ENCODE data around the gene PLXNB3. TPM values are rescaled to one million over a fixed set of nuclear protein-coding genes. Genes with fewer than 3 reads are reported as not detected.

The PLXNB3 gene
- total RNA-seq, 1 experiment from 2014 or later: 2.3 TPM

DNA sequence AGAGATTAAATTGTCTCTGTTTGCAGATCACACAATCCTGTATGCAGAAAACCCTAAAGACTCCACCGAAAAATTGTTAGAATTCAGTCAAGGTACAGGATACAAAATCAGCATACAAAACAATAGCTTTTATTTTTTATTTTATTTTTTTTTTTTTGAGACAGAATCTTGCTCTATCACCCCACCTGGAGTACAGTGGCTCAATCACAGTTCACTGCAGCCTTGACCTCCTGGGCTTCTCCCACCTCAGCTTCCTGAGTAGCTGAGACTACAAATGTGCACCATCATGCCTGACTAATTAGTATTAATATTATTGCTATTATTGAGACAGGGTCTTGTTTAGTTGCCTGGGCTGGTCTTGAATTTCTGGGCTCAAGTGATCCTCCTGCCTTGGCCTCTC, 8.9 kb upstream of the PLXNB3 start:
- DNase-seq (ENCODE audit: low read depth): no peak

DNA sequence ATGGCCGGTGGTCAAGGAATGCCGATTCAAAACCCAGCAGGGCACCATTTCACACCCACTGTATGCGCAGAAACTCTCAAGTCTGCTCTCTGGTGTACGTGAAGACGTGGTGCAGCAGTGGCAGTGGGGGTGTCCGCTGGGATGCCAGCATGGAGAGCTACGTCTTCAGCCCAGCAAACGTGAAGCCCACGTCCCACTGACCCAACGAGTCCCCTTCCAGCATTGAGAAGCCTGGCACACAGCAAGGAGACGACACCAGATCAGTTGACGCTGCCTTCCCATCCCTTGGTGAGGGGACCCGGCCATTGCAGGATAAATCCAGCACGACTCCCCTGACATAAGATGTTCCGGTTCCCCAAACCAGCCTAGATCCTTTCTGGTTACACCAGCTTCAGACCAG, 2.2 kb upstream of the PLXNB3 start:
- DNase-seq (ENCODE audit: low read depth): no peak

DNA sequence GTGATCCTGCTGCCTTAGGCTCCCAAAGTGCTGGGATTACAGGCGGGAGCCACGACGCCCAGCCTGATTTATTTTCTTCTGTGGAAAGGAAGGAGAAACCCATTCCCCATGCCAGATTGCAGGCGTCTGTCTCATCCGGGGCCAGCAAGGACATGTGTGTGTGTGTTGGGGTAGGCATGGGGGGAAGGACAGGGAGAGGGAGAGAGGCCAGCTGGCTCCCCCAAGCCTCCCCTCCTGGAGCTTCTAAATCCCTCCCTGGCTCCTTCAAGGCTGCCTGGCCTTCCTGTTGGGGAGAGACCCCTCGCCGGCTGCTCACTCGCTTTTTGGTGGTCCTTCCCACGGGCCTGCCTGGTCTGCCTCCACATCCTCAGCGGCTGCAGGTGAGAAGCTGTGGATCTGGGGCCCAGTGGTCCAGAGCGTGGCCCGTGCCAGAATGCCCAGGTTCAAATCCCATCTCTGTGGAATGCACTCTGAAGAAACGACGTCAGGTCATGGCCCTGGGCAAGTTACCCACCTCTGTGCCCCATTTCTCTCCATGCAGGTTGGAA, 1.3 kb upstream of the PLXNB3 start:
- DNase-seq (ENCODE audit: low read depth): no peak

DNA sequence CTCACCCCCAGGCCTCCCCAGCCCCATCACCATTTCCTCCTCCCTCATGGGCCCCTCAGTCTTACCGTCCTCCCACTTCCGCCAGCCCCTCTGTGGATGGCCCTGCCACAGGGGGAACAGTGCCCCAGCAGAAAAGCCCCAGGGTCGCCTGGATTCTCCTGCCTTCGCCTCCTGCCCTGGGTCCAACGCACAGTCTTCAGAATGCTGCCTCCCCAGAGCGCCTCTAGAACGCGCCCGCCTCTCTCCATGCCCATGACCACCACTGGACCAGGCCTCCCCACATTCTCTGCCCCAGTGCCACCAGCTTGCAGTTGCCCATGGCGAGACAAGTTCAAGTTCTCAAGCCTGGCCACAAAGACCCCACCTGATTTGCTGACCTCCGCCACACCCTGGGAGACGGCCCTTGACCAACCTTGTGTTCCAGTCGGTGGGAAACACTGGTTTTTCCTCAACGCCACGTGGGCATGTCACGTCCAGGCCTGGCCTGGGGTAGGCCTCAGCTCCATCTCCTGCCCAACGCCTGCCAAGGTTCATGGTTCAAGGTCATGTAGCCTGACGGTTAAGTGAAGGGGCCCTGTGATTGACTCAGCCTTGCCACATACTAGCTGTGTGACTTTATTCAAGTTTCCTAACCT, 634 bp upstream of the PLXNB3 start:
- DNase-seq (ENCODE audit: low read depth): no peak

DNA sequence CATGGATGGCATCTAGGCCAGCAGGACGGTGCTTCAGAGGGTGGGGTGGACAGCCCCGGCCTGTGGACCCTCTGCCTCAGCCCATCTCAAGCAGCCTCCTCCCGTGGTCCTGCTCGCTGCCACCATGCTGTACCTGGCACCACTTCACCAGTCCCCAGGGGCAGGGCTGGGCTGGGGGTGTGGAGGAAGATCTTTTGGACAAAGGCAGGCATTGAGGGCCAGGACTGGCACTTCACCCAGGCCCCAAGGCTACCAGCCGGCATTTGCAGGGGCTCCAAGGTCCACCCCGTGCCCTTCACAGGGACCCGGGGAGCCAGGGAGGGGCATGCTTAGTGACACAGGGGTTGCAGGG, 713 bp downstream of the PLXNB3 start:
- no peak for DNase-seq (ENCODE audit: low read depth)

DNA sequence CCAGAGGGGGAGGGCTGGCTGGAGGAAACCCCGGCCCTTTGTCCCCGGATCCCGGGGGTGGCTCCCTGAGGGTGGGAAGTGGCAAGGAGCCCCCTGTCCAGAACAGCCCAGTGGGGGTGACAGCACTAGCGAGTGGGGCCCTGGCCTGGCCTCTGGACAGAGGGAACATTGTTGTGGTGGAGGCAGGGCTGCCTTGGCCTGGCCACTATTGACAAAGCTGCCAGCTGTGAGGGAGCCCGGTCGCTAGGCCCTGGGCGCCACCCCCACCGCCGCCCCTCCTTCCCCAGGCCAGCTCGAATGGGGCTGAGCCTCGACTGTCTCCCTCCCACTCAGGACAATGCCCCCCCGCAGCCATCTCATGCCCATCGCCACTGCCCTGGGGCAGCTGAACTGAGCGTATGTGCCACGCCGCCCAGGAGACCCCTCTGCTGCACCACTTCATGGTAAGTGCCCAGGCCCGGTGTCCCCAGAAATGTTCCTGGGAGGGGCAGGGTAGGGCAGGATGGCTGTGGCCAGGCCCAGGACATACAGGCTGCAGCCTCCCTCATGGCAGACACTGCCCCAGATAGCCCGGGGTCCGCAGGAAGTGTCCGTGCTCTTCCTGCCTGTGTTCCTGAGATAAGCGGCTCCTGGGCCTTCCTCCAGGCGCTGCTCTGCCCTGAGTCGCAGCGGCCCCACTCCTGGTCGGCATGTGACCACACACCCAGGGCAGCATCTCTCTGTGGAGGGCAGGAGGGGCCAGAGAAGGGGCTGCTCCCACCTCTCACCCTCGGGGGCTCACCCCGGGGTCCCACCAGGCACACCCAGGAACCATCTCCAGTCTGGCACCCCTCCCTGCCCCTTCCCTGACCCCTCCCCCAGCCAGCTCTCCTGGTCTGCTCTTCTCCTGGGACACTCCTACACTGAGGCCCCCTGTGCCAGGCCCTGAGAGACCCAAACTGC, 1.4 kb downstream of the PLXNB3 start:
- DNase-seq (ENCODE audit: low read depth): peak; percentile 23

DNA sequence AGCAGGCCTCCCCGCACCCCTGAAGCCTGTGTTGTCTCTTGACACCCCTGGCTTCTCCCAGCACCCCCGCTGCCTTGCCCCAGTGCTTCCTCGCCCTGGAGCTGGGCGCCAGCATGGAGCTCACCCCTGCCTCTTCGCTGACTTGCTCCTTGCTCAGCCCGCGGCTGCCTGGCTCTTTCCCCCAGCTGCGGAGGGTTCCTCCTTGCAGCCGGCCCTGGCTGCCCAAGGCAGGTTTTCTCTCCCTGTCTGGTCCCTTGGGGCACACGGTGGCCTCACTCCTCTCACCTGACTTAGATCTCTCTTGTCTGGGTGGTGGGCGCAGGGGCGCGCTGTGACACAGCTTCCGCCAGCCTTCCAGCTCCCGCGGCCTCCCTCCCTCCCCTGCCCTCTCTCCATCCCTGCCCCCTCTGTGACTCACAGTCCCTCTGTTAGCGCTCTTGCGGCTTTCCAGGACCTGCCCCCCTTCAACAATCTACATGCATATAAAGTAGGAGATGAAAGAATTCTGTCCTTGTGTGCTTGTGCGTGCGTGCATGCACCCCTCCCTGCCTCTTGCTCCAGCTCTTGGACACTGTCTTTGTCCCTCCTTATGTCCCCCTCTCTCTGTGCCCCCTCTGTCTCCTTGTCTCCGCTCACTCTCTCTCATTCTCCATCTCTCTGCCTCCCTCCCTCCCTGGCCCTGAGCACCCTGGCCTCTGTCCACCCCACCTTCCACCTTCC, 2.2 kb downstream of the PLXNB3 start:
- DNase-seq (ENCODE audit: low read depth): peak; percentile 77

DNA sequence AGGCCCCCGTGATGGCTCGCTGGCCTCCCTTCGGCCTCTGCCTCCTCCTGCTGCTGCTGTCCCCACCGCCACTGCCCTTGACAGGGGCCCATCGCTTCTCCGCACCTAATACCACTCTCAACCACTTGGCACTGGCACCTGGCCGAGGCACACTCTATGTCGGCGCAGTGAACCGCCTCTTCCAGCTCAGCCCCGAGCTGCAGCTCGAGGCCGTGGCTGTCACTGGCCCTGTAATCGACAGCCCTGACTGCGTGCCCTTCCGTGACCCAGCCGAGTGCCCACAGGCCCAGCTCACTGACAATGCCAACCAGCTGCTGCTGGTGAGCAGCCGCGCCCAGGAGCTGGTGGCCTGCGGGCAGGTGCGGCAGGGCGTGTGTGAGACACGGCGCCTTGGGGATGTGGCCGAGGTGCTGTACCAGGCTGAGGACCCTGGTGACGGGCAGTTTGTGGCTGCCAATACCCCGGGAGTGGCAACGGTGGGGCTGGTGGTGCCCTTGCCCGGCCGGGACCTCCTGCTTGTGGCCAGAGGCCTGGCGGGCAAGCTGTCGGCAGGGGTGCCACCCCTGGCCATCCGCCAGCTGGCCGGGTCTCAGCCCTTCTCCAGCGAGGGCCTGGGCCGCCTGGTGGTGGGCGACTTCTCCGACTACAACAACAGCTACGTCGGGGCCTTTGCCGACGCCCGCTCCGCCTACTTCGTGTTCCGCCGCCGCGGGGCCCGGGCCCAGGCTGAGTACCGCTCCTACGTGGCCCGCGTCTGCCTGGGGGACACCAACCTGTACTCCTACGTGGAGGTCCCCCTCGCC, 3.0 kb downstream of the PLXNB3 start:
- DNase-seq (ENCODE audit: low read depth): no peak

DNA sequence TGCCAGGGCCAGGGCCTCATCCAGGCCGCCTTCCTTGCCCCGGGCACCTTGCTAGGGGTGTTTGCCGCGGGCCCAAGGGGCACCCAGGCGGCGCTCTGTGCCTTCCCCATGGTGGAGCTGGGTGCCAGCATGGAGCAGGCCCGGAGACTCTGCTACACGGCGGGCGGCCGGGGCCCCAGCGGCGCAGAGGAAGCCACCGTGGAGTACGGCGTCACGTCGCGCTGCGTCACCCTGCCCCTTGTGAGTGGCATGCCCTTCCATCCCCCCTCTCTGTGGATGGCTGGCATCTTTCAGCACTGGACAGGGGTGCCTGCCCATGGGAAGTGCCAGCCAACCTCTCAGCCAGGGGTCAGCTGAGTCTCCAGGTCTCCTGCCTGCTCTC, 3.6 kb downstream of the PLXNB3 start:
- DNase-seq (ENCODE audit: low read depth): no peak

DNA sequence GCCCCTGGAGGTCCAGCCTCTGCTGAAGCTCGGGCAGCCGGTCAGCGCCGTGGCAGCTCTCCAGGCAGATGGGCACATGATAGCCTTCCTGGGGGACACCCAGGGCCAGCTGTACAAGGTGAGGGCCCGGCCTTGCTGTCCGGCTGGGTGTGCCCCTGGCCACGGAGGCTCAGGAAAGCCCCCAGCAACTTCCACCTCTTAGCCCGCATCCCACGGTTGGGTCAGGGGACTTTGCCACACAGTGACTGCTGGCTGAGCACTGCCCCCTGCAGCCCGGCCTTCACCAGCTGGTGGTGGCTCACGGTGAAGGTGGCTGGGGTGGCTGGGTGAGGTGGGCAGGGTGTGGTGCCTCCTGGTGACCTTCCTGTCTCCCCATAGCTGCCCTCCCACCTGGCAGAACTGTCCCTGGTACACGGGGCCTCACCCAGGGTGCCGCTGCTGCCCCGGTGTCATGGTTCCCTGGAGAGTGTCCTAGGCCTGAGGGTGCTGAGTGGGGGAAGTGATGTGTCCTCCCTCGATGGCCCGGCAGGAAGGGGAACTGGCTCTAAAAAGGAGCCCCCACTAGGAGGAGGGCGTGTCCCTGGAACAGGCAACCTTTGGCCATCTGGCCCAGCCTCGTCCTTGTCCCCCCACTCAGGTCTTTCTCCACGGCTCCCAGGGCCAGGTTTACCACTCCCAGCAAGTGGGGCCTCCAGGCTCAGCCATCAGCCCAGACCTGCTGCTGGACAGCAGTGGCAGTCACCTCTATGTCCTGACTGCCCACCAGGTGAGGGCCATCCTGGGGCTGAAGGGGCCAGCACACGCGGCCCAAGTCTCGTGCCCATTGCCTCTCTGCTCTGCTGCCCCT, 4.5 kb downstream of the PLXNB3 start:
- no peak for DNase-seq (ENCODE audit: low read depth)

DNA sequence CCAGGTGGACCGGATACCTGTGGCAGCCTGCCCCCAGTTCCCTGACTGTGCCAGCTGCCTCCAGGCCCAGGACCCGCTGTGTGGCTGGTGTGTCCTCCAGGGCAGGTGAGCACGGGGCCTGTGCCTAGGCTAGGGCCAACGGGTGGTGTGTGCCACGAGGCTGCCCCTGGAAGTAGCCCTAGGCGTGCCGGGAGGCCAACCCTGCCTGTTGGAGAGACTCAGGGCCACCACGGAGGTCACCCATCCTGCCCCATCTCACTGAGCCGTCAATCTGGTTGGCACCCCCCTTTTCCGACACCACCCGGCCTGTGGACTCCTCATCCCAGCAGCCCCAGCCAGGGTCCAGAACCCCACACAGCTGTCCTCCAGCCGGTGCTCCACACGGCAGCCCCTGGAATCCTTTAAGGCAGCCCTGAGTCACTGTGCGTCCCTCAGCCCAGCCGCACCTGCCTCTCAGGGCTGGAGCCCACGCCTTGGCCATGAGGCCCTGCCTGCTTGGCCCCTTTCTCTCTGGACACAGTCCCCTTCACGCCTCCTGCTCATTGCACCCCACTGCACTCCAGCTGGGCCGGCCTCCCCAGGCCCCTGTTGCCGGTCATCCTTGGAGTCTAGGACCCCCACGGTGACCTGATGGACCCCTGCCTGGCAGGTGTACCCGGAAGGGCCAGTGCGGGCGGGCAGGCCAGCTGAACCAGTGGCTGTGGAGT, 5.3 kb downstream of the PLXNB3 start:
- DNase-seq (ENCODE audit: low read depth): no peak

DNA sequence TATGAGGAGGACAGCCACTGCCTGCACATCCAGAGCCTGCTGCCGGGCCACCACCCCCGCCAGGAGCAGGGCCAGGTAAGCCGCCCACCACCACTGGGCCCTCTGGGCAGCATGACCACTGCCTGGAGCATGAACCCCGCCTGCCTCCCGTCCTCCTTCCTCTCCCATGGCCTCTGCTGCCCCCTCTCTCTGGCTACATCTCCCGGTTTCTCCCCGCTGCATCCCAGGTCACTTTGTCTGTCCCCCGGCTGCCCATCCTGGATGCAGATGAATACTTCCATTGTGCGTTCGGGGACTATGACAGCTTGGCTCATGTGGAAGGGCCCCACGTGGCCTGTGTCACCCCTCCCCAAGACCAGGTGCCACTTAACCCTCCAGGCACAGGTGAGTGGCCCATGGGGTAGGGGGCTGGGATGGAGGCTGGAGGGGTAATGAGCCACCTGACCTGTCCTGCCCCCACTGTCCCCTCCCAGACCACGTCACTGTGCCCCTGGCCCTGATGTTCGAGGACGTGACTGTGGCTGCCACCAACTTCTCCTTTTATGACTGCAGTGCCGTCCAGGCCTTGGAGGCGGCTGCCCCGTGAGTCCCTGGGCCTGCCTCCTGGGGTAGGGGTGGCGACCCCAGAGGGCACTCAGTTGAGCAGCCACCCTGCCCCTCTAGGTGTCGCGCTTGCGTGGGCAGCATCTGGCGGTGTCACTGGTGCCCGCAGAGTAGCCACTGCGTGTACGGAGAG, 6.0 kb downstream of the PLXNB3 start:
- no peak for DNase-seq (ENCODE audit: low read depth)

DNA sequence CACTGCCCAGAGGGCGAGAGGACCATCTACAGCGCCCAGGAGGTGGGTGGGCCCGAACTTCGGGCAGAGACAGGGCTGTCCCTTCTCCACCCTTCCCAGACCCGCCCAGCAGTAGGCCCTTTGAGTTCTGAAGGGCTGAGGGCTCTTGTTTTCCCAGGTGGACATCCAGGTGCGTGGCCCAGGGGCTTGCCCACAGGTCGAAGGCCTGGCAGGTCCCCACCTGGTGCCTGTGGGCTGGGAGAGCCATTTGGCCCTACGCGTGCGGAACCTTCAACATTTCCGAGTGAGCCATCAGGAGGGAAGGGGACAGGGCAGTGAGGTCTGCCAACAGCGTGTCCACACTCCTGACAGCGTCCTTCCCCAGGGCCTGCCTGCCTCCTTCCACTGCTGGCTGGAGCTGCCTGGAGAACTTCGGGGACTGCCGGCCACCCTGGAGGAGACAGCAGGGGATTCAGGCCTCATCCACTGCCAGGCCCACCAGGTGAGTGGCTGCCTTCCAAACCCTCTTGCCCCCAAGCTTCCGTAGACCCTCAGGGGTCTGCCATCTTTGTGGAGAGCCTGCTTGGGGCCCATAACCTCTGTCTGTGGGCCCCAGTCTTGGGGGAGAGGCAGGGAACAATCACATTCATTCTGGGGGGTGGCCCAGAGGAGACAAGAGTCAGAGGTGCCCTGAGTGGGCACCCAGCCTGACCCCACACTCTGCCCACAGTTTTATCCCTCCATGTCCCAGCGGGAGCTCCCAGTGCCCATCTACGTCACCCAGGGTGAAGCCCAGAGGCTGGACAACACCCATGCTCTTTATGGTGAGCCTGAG, 6.8 kb downstream of the PLXNB3 start:
- DNase-seq (ENCODE audit: low read depth): no peak

DNA sequence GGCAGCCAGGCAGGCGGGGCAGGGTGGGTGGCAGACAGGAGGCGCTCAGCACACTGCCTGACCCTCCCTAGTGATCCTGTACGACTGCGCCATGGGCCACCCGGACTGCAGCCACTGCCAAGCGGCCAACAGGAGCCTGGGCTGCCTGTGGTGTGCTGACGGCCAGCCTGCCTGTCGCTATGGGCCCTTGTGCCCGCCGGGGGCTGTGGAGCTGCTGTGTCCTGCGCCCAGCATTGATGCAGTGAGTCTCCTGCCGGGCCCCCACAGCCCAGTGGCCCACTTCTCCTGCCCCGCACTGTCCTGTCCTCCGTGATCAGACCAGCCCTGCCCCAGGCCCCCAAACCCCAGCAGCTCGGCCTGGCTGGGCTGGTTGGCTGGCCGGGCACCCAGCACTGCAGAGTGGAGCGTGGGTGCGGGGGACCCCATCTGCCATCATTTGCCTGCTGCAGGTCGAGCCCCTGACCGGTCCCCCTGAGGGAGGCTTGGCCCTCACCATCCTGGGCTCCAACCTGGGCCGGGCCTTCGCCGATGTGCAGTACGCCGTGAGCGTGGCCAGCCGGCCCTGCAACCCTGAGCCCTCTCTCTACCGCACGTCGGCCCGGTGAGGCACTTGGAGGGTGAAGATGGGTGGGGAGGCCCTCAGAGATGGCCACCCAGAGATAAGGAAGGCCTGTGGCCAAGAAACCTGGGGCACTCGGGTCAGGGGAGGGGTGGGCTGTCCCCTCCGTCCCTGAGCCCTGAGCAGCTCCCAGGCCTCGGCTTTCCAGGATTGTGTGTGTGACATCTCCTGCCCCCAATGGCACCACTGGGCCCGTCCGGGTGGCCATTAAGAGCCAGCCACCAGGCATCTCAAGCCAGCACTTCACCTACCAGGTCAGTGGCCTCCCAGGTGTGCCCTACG, 7.6 kb downstream of the PLXNB3 start:
- DNase-seq (ENCODE audit: low read depth): no peak

DNA sequence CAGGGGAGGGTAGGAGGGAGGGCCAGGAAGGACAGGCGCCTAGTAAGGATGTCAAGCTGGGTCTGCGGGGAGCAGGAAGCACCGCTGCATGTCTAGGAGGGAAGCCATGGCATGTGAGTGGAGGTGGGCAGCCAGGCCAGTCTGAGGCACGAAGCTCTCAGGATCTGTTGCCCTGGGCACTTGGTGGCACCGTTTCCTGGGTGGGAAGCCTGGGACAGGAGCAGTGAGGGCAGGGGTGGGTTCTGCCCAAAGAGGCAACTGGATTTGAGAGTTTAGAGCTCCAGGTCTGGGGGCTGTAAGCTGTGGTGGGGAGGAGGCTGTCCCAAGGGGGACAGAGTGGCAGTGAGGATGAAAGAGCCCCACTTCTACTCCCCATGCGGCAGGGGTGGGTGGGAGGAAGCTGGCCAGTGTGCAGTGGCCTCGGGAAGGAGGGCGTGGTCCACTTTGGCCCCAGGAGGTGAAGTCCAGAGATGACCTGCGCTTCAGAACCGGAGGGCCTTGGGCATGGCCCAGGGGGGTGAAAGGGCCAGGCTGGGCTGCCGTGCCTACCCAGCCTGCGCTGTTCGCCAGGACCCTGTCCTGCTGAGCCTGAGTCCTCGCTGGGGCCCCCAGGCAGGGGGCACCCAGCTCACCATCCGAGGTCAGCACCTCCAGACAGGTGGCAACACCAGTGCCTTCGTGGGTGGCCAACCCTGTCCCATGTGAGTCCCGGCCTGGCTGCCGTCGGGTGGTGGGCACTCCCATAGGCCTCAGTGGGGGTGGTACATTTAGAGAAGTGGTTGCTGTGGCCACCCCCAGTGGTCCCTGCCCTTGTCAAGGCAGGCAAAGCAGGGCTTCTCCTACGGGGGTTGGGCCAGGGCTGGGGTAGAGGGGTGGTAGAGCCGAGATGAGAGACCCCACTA, 8.5 kb downstream of the PLXNB3 start:
- no peak for DNase-seq (ENCODE audit: low read depth)

DNA sequence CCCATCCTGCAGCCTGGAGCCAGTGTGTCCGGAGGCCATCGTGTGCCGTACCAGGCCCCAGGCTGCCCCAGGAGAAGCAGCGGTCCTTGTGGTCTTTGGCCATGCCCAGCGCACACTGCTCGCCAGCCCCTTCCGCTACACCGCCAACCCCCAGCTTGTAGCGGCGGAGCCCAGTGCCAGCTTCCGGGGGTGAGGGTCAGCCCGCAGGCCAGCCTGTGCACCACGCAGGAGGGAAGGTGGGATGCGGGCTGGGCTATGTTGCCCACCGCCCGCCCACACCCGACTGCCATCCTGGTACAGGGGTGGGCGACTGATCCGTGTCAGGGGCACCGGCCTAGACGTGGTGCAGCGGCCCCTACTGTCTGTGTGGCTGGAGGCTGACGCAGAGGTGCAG, 9.2 kb downstream of the PLXNB3 start:
- DNase-seq (ENCODE audit: low read depth): no peak
